Activated CD8-positive, alpha-beta memory T cell treated with anti-CD3 and anti-CD28 coated beads, Interleukin-2, amount 50 U/mL, for 24 hours (primary cell): ENCODE measurements around the gene SH3PXD2A.
"Not testable (repeated sequence)": the region's sequence is repeated elsewhere in the genome, so short reads cannot be mapped to it uniquely, and the experiment has no call there.

ENCODE experiments used
- DNase-seq: peaks from one replicate; pipeline ENCODE4 v3.0.0-alpha.2; 2020; ENCODE audit errors: extremely low read depth

SH3PXD2A gene

DNA sequence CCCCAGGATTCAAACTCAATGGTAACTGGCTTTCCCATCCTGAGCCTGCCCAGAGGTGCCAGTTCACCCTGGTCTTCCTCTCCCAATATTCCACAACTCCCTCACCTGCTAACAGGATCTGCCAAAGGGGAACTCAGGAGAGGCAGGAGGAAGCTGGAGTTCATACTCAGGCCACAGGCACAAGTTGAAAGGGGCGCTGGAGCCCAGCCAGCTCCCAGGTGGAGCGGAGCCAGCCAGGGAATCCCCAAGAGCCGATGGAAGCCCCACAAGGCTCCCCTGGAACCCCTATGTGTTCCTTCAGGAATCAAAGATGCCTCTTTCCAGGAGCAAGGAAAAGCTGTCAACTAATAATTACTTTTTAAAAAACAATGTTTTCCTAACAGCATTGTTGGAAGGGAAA lies 63.5 kb downstream of the SH3PXD2A start:
- DNase-seq = no peak

DNA sequence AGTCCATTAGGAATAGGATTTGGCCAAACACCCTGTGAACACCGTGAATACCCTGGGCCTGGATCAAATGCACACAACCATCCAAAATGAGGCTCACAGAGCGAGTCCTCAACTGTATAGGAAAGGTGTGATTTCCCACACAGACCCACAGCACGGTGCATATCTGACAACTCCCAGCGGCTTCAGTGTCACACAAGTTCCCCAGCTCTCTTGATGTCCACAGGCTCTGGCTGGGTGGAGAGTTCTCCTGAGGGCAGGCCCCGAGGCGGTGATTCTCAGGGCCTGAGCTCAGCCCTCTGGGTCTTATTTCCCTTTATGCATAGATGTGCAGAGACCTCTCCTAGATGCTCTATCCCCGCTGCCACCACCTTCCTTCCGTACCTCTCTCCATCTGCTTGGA lies 64.1 kb downstream of the SH3PXD2A start:
- DNase-seq = no peak

DNA sequence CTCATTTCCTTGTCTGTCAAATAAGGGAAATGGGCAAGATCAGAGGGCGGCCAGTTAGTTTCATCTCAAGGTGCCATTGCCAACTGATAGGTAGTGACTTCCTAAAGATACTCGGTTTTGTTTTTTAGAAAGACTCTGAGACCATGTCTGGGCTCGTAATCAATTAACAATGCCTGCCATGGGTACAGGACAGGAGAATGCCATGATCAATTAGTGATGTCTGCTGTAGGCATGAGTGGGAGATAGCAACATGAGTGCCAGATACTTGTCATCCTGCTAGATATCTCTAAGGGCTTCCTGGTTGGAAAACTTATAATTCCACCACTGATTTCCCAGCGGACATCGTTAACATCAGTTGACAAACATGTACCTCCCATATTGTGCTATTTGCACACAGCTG lies 64.8 kb downstream of the SH3PXD2A start:
- DNase-seq = no peak

DNA sequence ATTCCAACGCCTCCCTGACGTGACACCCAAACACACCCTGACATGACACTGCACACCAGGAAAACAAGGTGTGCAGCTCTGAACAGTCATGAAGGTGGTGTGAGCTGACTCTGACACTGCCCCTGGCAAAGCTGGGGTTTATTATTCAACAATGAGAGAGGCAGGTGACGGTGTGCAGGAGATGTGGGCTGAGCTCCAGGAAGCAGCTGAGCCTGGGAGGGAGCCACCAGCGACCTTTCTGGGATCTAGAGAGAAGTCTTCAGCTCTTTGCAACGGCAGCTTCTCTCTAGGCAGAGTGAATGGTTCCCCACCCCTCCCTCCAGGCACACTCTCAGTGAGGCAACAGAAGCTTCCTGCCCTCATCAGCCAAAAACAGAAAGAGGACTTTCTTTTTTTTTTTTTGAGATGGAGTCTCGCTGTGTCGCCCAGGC lies 65.6 kb downstream of the SH3PXD2A start:
- DNase-seq = no peak

DNA sequence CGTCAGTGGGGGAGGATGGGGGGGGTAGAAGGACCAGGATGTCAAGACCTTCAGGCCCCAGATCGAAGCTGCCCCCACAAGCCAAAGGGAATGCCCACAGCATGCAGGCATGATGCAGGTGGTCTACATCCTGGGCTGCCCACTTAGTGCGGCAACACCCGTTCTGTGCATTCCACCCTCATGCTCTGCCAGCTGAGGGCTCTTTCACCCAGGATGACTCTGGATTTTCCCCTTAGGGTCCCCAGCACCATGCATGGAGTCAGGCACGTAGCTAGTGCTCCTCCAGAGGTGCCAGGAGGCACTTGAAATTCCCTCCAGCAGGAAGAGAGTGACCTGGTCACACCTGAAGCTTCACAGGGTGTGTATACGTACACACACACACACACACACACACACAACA lies 66.2 kb downstream of the SH3PXD2A start:
- DNase-seq = no peak

DNA sequence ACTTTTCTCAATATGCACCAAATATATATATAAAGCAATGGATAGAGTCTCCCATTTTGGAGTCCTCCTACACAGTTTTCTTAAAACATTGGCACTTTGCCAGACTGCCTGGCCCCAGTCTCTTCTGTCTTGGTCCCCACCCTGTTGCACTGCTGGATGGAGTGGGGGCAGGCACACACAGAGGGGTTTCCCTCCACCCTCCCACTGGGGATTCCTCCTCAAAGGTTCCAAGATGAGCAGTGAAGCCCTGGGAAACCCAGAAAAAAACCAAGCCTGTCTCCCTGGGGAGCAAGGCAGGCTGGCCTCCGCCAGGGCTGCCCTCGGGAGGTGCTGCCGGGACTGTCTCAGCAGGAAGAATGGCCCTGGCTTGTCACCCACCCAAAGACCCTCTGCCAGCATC lies 68.0 kb downstream of the SH3PXD2A start:
- DNase-seq = no peak

DNA sequence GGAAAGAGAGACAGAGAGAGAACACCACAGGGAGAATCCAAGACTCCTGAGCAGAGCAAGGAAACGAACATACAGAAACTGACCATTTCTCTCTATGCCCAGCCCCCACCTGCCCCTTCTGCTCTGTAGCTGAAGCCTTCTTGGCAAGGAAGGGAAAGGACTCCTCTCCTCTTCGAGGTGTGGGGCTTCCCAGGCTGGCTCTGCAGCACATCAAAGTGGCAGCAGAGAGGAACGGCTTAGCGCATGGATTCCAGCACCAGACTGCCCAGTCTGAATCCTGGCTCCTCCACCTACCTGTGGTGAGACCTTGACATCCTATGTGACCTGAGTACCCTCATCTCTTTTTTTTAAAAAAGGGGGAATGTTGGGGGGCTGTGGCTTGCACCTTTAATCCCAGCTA lies 69.4 kb downstream of the SH3PXD2A start:
- DNase-seq = no peak

DNA sequence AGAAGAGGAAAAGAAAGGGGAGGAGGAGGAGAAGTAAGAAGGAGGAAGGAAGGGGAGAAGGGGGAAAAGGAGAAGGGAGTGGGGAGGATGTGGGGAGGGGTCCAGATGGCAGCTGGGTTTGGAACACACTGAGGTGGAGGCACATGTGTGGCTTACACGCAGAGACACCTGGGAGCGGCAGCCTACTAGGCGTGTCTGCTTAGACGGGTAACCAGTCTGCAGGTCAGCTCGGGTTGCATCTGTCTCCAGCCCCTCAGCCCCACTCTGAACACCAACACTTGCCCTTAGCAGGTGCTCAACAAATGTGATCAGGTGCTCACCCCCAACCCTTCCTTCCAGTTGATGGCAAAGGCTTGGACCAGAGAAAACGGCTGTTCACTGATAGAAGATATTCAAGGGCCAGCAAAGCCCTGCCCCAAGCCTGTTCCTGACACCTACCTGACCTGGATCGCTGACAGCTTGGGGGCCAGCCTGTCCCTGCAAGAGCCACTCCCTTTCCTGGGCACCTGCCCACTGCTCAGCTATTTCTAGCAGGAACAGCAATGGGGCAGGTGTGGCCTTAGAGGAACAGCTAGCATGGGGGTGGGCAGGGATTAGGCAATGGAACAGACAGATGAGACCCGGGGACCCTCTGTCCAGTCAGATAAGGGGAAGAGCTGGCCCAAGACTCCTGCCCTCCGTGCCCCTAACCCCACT lies 70.5 kb downstream of the SH3PXD2A start:
- DNase-seq = no peak

DNA sequence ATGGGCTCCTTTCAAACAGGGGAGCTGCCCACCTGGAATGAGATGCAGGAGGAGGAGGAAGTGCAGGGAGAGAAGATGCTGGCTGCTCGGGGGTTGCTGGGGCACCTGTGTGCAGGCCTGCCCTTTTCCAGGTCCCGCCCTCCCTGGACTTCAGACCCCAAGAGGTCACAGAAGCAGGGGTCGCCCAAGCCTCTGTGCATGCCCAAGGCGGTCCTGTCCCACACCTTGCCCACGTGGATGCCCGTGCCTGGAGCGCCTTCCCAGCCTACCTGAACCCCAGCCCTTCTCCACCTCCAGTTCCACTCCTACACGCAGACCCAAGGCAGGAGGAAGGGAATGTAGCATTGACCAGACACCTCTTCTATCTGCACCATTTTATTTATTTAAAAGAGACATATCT lies 71.3 kb downstream of the SH3PXD2A start:
- DNase-seq = no peak

DNA sequence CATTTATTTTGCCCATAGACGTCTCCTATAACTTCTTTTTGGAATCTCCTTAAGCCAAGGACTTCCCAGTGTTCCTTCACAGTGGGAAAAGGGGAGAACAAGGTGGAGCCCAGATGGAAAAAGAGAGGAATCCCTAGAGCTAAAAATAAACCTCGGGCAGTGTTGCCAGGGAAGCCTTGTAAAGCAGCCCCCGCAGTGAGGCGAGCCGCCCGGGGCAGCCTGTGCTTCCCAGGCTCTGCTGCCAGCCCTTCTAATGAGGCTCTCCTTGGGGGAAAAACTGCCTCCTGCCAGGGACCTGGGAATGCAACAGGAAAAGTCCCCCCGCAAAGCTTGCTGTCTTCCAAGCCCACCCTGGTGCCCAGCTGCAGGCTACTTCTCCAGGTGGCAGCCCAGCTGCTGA lies 71.7 kb downstream of the SH3PXD2A start:
- no peak for DNase-seq

DNA sequence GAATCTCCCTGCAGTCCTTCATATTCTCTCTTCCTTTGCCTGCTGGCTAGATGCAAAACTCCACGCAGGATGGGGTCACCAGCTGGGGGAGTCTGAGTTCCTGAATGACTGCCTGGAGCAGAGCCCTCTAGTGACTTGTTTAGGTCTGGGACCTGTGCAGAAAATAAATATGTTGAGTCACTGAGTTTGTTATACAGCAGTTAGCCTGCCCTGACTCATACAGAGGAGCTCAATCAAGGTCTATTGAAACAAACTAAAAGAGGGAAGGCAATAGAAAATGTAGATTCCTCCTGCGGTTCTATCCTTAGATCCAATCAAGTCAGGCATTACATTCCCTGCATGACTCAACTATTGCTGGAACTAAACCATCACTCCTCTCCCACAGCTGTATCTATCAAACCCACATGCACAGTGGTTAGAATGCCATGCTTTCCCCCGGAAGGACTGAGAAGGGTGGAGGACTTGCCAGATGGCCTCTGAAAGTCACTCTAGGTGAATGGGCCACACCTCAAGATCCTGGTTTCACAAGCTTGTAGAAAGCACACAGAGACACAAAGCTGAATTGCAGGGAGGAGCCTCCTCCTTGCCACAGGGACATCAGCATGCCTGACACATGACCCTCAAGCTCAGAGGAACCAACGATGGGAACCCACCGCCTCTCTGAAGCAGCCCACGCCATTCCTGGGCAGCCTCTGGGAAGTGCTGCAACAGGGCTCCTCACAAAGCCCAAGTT lies 73.9 kb downstream of the SH3PXD2A start:
- DNase-seq = no peak

DNA sequence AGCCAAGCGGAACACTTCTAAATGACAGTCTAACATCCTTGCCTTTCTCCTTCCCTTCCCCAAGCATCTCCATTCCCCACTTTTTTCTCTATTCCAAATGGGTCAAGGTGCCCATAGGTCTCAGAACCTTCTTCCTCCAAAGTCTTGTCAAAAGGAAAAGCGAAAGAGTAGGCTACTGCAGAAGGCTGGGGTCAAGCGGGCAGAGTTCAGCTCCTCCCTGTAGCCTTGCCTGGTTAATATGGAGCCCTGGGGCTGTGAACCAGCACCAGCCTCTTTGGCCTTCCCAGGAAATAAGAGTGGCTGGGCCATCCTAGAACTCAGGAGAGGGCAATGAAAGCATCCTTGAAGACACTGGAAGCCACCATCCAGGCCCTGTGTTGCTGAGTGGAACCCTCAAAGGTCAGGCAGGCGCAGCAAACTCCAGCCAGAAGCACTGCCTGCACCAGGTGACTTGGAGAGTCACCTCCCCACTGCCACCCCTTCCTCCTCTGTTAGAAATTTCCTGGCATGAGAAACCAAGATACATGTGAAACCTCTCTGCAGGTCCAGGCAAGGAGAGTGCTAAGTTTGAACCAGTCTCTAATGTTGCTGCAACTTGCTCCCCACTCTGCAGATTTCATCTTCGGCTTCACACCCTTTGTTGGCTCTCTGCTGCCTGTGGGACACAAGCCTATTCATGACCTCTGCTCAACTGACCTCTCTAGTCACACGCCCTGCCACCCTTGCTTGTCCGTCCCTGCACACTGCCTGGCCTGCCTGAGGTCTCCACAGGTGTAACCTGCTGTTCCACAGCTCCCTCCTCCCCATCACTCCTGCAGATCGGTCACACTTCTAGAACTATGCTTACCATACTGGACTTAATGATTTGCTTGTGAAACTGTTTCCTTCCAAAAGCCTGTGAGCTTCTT lies 74.9 kb downstream of the SH3PXD2A start:
- DNase-seq = no peak

DNA sequence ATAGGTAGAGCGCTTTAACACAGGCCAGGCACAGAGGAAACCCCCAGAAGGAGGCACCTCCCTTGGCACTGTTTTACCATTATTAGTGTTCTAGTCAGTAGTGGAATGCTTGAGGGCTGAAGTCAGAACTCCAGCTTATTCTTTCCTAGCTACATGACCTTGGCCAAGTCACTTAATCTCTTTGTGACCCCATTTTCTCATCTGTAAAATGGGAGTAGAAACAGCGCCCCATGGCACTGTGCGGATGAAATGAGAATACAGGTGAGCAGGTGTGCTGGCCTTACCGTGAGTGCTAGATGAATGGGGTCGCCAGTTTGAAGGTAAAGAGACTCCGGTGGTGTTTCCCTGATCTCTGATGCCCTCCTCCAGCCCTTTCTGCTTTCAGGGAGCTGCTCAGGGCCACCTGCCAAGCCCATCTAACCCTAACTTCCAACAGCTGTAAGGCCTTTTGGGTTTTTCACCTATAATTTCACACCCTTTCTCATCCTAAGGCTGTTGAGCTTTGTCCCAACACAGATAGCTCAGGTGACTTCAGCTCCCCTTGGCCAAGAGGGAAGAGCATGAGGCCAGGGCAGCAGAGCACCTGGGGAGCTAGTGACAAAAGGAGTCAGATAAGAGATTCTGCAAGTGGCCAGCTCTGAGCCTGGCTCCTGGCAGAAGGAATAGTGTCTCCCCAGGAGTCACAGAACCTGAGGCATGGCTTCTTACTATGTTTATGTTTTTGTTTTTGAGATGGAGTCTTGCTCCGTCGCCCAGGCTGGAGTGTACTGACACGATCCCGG lies 76.8 kb downstream of the SH3PXD2A start:
- no peak for DNase-seq

DNA sequence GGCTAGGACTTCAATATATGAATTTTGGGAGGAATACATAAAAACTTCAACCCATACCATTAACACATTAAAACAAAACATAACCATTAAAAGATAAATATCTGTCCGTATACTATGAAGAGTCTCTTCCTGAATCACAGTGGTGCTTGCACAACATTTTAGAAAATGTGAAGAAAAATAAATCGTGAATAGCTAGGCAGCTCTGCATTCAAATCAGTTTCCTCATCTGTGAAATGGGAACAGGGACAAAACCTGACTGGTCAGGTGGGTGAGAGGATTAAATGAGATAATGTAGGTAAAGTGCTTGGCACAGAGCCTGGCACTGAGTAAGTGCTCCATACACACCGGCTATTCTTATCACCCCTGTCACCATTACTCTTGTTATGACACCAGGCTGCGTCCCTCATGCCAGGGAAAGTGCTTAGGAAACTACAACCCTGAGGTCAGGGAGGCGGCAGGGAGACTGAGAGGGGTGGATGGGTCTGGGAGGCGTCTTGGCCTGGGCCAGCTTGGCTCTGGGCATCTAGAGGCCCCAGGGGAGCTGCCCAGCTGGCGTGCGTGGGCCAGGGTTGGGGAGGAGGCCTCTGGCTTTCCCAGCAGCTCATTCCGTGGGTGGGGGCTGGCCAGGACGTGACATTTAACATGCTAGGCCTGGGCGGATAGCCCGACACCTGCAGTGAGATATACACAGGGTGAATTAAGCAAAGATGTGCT lies 78.3 kb downstream of the SH3PXD2A start:
- DNase-seq = no peak

DNA sequence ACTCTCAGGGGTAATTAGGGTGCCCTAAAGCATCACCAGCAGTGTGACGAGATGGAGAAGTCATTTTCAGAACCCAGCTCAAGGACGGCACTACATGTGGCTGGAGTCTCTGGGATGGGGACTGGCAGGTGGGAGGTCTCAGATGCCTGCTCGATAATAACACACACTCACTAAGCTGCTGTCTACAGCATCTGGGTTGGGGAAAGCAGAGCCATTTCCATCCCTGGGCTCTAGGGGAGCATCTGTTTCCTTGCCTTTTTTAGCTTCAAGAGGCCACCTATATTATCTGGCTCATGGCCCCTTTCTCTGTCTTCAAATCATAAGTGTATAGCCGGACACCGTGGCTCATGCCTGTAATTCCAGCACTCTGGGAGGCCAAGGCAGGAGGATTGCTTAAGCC lies 79.6 kb downstream of the SH3PXD2A start:
- DNase-seq = no peak

DNA sequence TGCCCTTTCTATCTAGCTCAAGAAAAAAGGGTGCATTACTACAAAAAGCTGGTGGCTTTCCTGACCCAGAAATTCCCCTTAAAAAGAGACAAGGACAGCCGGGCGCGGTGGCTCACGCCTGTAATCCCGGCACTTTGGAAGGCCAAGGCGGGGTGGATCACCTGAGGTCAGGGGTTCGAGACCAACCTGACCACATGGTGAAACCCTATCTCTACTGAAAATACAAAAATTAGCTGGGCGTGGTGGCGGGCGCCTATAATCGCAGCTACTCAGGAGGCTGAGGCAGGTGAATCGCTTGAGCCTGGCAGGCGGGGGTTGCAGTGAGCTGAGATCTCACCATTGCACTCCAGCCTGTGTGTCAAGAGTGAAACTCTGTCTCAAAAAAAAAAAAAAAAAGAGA lies 82.5 kb downstream of the SH3PXD2A start:
- not testable (repeated sequence) for DNase-seq

DNA sequence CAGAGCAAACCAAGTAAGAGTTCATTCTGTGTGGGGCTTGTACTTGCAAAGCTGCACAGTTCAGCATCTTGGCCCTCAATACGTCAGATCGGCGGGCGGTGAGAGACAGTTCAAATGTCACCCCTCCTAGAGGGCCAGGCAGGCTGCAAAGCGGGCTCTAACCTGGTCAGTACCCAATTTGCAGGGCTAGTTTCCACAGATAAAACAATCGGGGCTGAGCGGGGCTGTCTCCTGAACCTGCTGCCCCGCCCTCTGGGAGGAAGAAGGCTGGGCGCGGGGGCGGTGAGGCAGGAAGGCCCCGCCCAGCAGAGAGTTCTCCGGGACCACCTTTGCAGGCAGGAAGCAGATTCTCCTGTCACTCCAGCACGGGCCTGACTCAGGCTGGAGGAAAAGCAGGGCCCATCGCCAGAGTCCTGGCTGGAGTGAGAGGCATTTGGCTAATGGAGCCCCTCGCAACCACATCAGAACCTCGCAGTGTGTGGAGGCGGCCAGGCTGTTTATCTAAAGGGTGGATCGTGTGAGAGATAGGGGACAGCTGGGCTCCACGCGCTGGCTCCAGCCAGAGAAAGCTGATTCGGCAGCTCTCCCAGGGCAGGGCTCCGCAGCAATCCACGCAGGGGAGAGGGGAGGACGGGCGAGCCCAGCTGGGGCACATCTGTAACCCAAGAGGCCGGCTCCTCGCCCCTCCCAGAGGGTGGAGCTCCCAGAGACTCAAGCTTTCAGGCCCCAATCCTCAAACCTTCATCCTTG lies 83.1 kb downstream of the SH3PXD2A start:
- DNase-seq = no peak

DNA sequence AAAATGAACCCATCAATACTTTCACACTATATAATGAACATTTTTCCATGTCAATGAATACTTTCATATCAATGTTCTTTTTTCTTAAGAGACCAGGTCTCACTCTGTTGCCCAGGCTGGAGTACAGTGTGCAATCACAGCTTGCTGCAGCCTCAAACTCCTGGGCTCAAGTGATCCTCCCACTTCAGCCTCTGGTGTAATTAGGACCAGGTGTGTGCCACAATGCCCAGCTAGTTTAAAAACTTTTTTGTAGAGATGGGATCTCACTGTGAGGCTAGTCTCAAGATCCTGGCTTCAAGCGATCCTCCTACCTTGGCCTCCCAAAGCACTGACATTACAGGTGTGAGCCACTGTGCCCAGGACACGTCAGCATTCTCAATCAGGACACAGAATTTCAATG lies 85.2 kb downstream of the SH3PXD2A start:
- no peak for DNase-seq

DNA sequence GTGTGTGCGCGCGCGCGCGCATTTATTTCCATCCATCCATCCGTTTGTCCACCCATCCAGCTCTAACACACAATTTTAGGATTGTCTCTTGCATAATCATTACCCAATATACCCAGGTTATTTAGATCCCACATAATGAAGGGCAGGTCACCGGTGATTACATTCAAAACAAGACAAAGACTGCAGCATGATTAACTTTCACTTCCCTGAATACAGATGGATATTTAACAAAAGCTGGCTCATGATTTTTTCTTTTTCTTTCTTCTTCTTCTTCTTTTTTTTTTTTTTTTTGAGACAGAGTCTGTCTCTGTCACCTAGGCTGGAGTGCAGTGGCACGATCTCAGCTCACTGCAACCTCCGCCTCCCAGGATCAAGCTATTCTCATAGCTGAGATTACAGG lies 86.2 kb downstream of the SH3PXD2A start:
- no peak for DNase-seq

DNA sequence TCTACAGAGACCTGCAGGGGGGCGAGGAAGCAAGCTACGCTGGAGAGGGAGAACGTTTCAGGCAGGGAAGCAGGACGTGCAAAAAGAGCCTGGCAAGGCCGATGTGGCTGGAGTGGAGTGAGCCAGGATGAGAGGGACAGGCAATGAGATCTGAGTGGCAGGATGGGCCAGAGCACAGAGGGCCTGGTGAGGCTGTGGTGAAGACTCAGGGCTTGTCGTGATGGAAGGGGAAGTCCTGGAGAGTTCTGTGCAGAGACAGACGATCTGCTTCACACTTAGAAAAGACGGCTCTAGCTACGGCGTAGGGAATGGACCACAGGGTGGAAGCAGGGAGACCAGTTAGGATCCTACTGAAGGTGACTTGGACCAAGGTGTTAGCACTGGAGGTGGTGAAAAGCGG lies 87.0 kb downstream of the SH3PXD2A start:
- DNase-seq = no peak
